Dermis blood vessel endothelial cell (primary cell): Measurements from ENCODE around the gene SPEF2. TPM values are rescaled to one million over a fixed set of nuclear protein-coding genes. Genes with fewer than 3 reads are reported as not detected.

ENCODE experiments used
- DNase-seq: peaks from one replicate; pipeline ENCODE4 v3.0.0; 2010
- total RNA-seq: library from RNA; depleted of rRNA; stranded (reverse); fragments of >200 nt; gene quantifications from 2 replicates; pipeline ENCODE4 v1.2.3, GENCODE V29; 2014

Gene SPEF2
- total RNA-seq, 1 donor from 2014 or later = 1.2 TPM

- no peak for DNase-seq
Observed at GRCh38 chr5:35717718-35718117, 100.1 kb downstream of the SPEF2 start.

- DNase-seq = no peak
Observed at GRCh38 chr5:35735718-35736117, 118.1 kb downstream of the SPEF2 start.

GRCh38 chr5:35736280-35736679, 118.6 kb downstream of the SPEF2 start:
- DNase-seq = no peak

- DNase-seq = no peak
Observed at GRCh38 chr5:35741126-35741716, 123.6 kb downstream of the SPEF2 start.

- no peak for DNase-seq
Observed at GRCh38 chr5:35741971-35742370, 124.3 kb downstream of the SPEF2 start.

GRCh38 chr5:35743644-35744043, 126.0 kb downstream of the SPEF2 start:
- DNase-seq = no peak

- DNase-seq = no peak
Observed at GRCh38 chr5:35745193-35745592, 127.5 kb downstream of the SPEF2 start.

GRCh38 chr5:35745660-35746059, 128.0 kb downstream of the SPEF2 start:
- no peak for DNase-seq

- DNase-seq = no peak
Observed at GRCh38 chr5:35752012-35752411, 134.3 kb downstream of the SPEF2 start.

- DNase-seq = no peak
Observed at GRCh38 chr5:35753500-35753899, 135.8 kb downstream of the SPEF2 start.

- DNase-seq = no peak
Observed at GRCh38 chr5:35754481-35754880, 136.8 kb downstream of the SPEF2 start.

- DNase-seq = no peak
Observed at GRCh38 chr5:35755966-35756365, 138.3 kb downstream of the SPEF2 start.

GRCh38 chr5:35758151-35758724, 140.6 kb downstream of the SPEF2 start:
- no peak for DNase-seq

GRCh38 chr5:35761541-35761940, 143.9 kb downstream of the SPEF2 start:
- no peak for DNase-seq

- DNase-seq = no peak
Observed at GRCh38 chr5:35762368-35762767, 144.7 kb downstream of the SPEF2 start.

- DNase-seq = no peak
Observed at GRCh38 chr5:35765921-35766320, 148.3 kb downstream of the SPEF2 start.

GRCh38 chr5:35771300-35771699, 153.6 kb downstream of the SPEF2 start:
- DNase-seq = no peak

GRCh38 chr5:35771839-35772238, 154.2 kb downstream of the SPEF2 start:
- no peak for DNase-seq

- no peak for DNase-seq
Observed at GRCh38 chr5:35773967-35774366, 156.3 kb downstream of the SPEF2 start.

GRCh38 chr5:35776757-35777156, 159.1 kb downstream of the SPEF2 start:
- no peak for DNase-seq

- peak; percentile 89 for DNase-seq
Observed at GRCh38 chr5:35777358-35778087, 159.9 kb downstream of the SPEF2 start.

- DNase-seq = no peak
Observed at GRCh38 chr5:35778259-35778769, 160.7 kb downstream of the SPEF2 start.

GRCh38 chr5:35780236-35780635, 162.6 kb downstream of the SPEF2 start:
- no peak for DNase-seq

- DNase-seq = peak; percentile 33
Observed at GRCh38 chr5:35781181-35781790, 163.6 kb downstream of the SPEF2 start.
